BJ (cell line): ENCODE results near the gene UBXN7. TPM values are rescaled to one million over a fixed set of nuclear protein-coding genes. Genes with fewer than 3 reads are reported as not detected.
"Not testable (repeated sequence)": the region's sequence is repeated elsewhere in the genome, so short reads cannot be mapped to it uniquely, and the experiment has no call there.

ENCODE experiments used
- CTCF ChIA-PET: fragments of 350-600 bp; formaldehyde crosslinking; extraction: SDS; loops from one replicate; lab custom pipeline; 2021; ENCODE audit warnings: antibody characterized with exemption, inconsistent platforms; lab: Yijun Ruan, JAX
- POLR2A ChIA-PET: fragments of 300-600 bp; sonication (Branson Sonifier 250); formaldehyde crosslinking; extraction: SDS; loops from one replicate; lab custom pipeline; 2021; ENCODE audit warnings: antibody characterized with exemption; lab: Charles Lee
- DNase-seq: peaks from one replicate; pipeline ENCODE4 v3.0.0-alpha.2; 2011; ENCODE audit warnings: low read depth
- H3K27me3 ChIP-seq: 2 replicates; pipeline ENCODE4 v1.6.0; 2011; ENCODE audit warnings: low read length; ENCODE audit not compliant: control insufficient read depth, insufficient read depth
- H3K36me3 ChIP-seq: 2 replicates; pipeline ENCODE4 v1.5.1; 2011; ENCODE audit warnings: low read length; ENCODE audit not compliant: control insufficient read depth, insufficient read depth
- H3K4me3 ChIP-seq: 2 replicates; pipeline ENCODE4 v1.5.1; 2011; ENCODE audit warnings: low read depth, mild to moderate bottlenecking, control low read depth, low read length
- CTCF ChIP-seq: IDR thresholded peaks from 2 replicates; pipeline ENCODE4 v1.5.1; 2011; ENCODE audit warnings: low read depth, mild to moderate bottlenecking, control low read depth, inconsistent platforms, low read length, moderate library complexity; ENCODE audit not compliant: insufficient read depth
- polyA plus RNA-seq: library from polyadenylated mRNA; depleted of rRNA; stranded (reverse); fragments of >200 nt; gene quantifications from 2 replicates; pipeline ENCODE4 v1.2.3, GENCODE V29; 2011

Gene UBXN7
- polyA plus RNA-seq, 1 experiment: 11.3 TPM

DNA sequence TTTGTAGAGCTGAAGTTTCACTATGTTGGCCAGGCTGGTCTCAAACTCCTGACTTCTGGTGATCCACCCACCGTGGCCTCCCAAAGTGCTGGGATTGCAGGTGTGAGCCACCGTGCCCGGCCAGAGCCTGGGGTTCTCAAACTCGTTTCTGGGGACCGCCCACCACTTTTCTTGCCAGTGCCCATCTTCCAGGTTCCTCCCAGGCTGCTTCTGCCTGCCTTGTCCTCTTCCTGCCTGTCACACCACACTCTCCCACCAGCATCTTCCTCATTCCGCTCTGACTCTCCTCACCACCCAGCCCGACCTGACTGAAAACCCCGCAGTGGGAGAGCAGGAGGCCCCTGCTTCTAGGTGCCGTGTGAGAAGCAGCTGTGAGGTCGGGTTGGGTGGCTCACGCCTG, 111.1 kb downstream of the UBXN7 start:
- TF ChIP-seq CTCF: no peak
- no peak for DNase-seq
- H3K27me3 ChIP-seq: no peaks in the 10 kb centered on the region
- no peak overlapping the region for H3K4me3 ChIP-seq
- no peaks in the 10 kb centered on the region for H3K36me3 ChIP-seq
- ChIA-PET CTCF (no interaction called here), POLR2A (no interaction called here)

DNA sequence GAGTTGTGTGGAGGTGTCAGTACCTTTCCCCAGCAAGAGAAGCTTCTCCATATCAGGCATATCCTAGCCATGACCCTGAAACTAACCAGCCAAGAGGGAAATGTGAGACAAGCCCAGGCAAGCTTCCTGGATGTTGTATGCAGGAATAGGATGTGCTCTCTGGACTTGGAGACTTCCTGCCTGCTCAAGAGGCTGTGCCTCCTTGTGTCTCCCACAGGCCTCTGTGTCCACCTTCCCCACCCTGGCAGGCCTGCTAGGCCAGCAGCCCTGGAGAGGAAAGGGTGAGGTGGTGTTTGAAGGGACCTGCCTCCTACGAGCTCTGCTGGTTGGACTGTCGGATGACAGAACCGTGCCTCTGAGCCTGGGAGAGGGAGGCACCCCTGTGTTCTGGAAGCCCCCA, 112.1 kb downstream of the UBXN7 start:
- Histone ChIP-seq H3K4me3 (no peak overlapping the region), H3K27me3 (no peaks in the 10 kb centered on the region), H3K36me3 (no peaks in the 10 kb centered on the region)
- ChIA-PET CTCF (interaction anchor here (0.7 kb wide), 1 partner anchor 388 kb away, joined by 3 read pairs; no protein-coding TSS in a partner anchor), POLR2A (no interaction called here)
- no peak for DNase-seq
- no peak for TF ChIP-seq CTCF

- ChIA-PET POLR2A (no interaction called here), CTCF (interaction anchor here (0.6 kb wide), 2 partner anchors 169 to 206 kb away, joined by 3 read pairs; no protein-coding TSS in a partner anchor)
- no peak for TF ChIP-seq CTCF
- no peaks in the 10 kb centered on the region for H3K36me3 ChIP-seq
- no peaks in the 10 kb centered on the region for H3K27me3 ChIP-seq
- peak within 1 kb of the TSS; percentile 89 for H3K4me3 ChIP-seq
- peak; percentile 59 for DNase-seq
These were observed 114.3 kb downstream of the UBXN7 start, which contains the start of gene DYNLT2B for GRCh38 chr3:196317687-196318467. TSS of gene DYNLT2B (minus strand) at chr3:196318240. CDS start at chr3:196318152, 88 bp downstream.

GRCh38 chr3:196316799-196317686, 115.2 kb downstream of the UBXN7 start:
- H3K27me3 ChIP-seq, H3K36me3 ChIP-seq, DNase-seq: not testable (repeated sequence)
- ChIA-PET CTCF (interaction anchor here (0.7 kb wide), 1 partner anchor 197 kb away, joined by 3 read pairs; no protein-coding TSS in a partner anchor), POLR2A (interaction anchor here (0.5 kb wide), 1 partner anchor 12 kb away, joined by 22 read pairs; no protein-coding TSS in a partner anchor)
- H3K4me3 ChIP-seq: peak overlapping the region; percentile 89

DNA sequence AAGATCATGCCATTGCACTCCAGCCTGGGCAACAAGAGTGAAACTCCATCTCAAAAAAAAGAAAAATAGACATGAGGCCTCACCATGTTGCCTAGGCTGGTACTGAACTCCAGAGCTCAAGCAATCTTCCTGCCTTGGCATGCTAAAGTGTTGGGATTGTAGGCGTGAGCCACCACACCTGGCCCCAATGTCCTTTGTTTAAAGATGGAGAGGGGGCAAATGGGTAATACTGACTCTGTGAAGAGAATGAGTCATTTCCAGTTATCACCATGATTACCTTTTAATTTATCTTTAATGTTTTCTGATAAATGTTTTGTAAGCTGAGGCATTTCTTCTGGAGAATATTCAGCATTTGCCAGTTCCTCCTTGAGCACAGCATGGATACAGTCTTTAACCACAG, 116.4 kb downstream of the UBXN7 start:
- no peak for TF ChIP-seq CTCF
- POLR2A ChIA-PET: no interaction called here
- CTCF ChIA-PET: no interaction called here
- no peak for DNase-seq
- no peaks in the 10 kb centered on the region for H3K36me3 ChIP-seq
- no peaks in the 10 kb centered on the region for H3K27me3 ChIP-seq
- no peak overlapping the region for H3K4me3 ChIP-seq
